IPS-NIHi11 (cell line): Measurements from ENCODE around the gene SLC16A7.
"Not testable (repeated sequence)": the region's sequence is repeated elsewhere in the genome, so short reads cannot be mapped to it uniquely, and the experiment has no call there.

Experiments used
- DNase-seq: peaks from one replicate; pipeline ENCODE4 v3.0.0; 2012; ENCODE audit warnings: mixed read lengths, low spot score

SLC16A7 gene

DNA sequence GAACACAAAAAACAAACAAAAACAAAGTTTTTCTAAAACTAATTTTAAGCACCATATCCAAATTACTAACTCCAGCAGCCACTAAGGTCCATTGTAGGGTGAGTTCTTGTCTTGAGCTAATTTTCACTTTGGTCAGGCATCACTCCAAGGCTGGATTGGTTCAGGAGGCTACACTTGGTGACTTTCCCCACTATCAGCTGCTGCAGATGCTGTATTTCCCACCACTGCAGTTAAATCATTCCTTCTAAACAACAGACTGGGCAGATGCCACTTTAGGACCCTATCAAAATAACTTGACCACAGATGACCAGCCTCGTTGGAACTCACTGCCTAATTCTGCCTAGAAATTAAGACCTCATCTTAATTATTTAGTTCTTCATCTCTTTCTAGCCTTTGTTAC is 140.5 kb downstream of the SLC16A7 start:
- DNase-seq, result no peak

DNA sequence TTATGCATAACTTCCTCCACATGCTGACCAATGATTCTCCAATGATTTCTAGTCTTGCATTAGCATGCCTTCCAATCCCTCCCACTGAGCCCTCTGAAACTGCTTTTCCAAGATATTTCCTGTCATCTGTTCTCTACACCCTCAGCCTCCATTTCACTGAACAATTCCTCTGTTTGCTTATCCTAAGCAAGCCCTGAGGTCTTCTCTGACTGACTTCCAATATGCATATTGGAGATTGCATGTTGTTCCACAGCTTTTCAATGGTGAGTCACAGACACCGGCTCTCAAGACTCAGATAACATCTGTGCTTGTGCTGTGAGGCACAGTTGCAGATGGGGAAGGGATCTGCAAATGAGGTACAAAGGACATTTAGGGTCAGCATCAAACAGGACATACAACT is 141.0 kb downstream of the SLC16A7 start:
- DNase-seq, result no peak

- no peak for DNase-seq
Measured at GRCh38 chr12:59737725-59738463, 142.1 kb downstream of the SLC16A7 start.

DNA sequence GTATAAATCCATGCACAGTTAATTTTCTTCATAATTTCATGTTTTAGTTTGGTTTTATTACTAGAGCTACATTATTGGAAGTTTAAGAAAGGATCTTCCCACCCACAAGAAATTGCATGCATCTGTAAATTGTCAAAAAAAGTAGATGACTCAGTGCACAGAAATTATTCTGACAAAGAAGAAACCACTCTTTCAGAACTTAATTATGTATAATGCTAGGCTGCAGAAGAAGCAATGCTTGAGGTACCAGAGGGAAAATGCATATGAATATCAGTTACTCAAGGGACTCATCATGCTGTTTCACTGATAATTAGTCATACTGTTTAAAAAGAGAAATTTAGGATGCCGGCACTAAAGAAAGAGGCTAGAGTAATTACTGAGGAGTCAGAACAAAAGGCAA is 147.0 kb downstream of the SLC16A7 start:
- DNase-seq, result no peak

DNA sequence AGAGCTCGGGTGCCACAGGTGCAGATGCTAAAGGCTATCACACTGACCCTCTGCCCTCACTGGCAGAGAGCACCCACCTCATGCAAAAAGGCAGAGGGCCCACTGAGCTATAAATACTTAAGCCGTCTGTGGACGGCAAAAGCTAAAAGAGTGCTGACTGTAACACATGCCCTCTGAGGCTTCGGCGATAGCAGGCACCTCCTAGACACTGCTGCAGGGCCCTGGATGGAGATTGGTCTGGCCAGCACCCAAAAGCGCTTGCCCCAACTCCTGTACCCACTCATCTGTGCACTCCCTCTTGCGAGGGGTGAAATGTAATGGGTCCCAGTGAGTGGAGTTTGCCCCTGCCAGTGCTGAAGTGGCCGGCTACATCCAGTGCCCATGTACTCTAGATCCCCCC is 148.7 kb downstream of the SLC16A7 start:
- DNase-seq, result no peak

DNA sequence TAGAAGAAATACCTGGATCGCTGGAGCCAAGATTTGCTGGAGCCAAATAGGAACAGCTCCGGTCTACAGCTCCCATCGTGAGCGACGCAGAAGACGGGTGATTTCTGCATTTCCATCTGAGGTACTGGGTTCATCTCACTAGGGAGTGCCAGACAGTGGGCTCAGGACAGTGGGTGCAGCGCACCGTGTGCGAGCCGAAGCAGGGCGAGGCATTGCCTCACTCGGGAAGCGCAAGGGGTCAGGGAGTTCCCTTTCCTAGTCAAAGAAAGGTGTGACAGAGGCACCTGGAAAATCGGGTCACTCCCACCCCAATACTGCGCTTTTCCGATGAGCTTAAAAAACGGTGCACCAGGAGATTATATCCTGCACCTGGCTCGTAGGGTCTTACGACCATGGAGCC is 155.3 kb downstream of the SLC16A7 start:
- DNase-seq, result not testable (repeated sequence)

- DNase-seq, result no peak
Measured at GRCh38 chr12:59761542-59761941, 165.7 kb downstream of the SLC16A7 start.

- DNase-seq, result no peak
Measured at GRCh38 chr12:59763835-59764234, 168.0 kb downstream of the SLC16A7 start.

DNA sequence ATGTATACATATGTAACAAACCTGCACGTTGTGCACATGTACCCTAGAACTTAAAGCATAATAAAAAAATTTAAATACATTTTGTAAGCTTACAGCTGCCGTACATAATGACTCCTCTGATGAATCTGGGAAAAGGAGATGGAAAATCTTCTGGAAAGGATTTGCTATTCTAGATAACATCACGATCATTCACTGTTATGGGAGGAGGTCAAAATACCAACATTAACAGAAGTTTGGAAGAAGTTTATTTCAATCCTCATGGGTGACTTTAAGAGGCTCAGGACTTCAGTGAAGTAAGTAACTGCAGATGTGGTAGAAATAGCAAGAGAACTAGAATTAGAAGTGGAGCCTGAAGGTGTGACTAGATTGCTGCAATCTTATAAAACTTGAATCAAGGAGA is 172.2 kb downstream of the SLC16A7 start:
- no peak for DNase-seq

- DNase-seq, result peak; percentile 35
Measured at GRCh38 chr12:59780605-59781135, 184.8 kb downstream of the SLC16A7 start.

DNA sequence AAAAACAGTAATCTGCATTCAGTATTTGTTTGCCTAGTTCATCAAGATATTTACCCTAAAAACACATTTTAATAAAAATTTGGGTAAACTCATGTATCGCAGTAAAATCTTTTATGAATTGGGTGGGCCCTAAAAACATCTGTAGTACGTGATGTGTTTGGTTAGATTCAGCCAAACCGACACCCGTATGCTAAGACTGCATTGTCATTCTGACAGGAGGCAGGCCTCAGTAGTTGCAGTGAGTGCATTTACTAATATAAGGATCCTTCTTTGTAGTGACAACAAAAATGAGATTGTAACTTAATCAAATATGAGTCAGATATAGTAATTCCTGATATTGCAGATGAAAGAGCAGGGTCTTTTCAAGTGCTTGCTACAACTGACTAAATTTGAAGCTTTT is 191.8 kb downstream of the SLC16A7 start:
- no peak for DNase-seq

GRCh38 chr12:59792647-59793046 is 196.8 kb downstream of the SLC16A7 start:
- no peak for DNase-seq

GRCh38 chr12:59803735-59804134 is 207.9 kb downstream of the SLC16A7 start:
- DNase-seq, result no peak

- peak; percentile 46 for DNase-seq
Measured at GRCh38 chr12:59808317-59808910, 212.6 kb downstream of the SLC16A7 start.

GRCh38 chr12:59811991-59812390 is 216.2 kb downstream of the SLC16A7 start:
- DNase-seq, result no peak

DNA sequence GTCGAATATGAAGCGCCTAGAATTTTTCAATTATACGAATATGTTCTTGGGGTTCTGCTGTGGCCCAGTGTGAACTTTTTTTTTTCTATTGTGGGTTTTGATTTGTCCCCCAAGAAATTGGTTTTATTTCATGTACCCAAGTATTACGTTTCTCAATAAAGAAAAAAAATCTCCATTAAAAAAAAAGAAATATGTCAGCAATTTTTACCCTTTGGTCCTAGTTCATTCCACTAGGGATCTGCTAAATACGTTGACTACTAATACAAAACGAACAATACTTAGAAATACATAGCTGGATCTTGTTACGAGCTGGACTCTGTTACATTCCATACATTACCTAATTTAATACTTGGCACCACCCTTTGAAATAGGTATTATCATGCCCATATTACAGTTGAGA is 216.9 kb downstream of the SLC16A7 start:
- no peak for DNase-seq

- no peak for DNase-seq
Measured at GRCh38 chr12:59820594-59821011, 224.8 kb downstream of the SLC16A7 start.

GRCh38 chr12:59823567-59823966 is 227.7 kb downstream of the SLC16A7 start:
- DNase-seq, result no peak

DNA sequence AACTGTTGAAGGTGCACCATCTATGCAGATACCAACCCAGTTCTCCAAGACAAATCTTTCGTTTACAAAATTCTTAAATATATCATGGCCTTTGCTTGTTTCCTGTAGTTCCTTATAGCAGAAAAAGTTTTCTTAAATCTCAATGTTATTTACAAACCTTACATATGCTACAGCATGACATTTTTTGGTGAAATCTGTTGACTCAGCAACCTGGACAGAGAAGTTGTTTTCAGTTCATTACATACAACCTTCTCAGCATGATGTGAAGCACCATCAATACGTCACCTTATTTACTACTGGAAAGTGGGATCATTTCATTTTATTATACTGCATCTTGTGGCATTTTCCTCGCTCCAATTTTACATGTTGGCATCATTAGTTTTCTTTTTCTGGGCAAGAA is 231.9 kb downstream of the SLC16A7 start:
- DNase-seq, result no peak

GRCh38 chr12:59828521-59828920 is 232.7 kb downstream of the SLC16A7 start:
- no peak for DNase-seq

DNA sequence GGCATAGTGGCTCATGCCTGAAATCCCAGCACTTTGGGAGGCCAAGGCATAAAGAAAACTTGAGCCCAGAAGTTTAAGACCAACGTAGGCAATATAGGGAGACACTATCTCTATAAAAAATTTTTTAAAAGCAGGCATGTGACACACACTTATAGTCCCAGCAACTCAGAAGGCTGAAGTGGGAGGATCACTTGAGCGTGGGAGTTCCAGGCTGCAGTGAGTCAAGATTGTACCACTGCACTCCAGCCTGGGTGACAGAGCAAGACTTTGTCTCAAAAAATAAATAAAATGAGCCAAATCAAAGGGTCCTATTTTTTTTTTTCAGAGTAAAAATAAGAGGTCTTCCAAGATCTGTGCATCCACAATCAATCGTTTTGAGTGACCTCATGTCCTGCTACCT is 237.6 kb downstream of the SLC16A7 start:
- DNase-seq, result no peak

DNA sequence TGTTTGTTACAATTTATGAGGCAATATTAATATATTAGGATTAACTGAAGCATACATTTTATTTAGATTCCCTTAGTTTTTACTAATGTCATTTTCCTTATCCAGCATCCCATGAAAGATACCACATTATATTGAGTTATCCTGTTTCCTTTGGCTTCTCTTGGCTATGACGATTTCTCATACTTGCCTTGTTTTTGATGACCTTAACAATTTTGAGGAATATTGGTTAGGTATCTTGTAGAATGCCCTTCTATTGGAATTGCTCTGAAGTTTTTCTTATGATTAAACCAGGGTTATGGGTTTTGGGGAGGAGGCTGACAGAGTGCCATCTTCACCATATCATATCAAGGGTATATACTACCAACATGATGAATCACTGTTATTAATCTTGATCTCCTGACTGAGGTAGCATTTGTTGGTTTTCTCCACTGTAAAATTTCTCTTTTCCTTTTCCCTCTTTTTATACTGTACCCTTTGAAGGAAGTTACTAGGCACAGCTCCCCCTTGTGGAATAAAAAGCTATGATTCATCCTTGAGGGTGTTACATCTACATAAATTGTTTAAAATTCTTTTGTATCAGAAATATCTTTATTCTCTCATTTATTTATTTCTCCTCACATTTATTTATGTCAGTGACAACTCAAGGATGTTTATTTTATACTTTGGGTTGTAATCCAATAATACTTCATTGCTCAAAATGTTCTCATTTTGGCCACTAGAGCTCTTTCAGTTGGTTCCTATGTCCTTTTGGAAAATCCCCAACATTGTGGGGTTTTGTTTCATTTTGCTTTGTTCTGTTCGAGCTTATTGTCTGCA is 239.0 kb downstream of the SLC16A7 start:
- peak; percentile 14 for DNase-seq
